B cell (primary cell): Measurements from ENCODE around the gene XPNPEP1. TPM values are rescaled to one million over a fixed set of nuclear protein-coding genes. Genes with fewer than 3 reads are reported as not detected.

Experiments
- ATAC-seq: fragments of 200-7000 bp; cut with Tn5 transposase; one replicate; pipeline ENCODE4 v1.10.0; 2021; ENCODE audit warnings: low read depth, mild to moderate bottlenecking, moderate number of reproducible peaks, moderate library complexity
- CTCF ChIA-PET: fragments of 350-600 bp; sonication (Branson Sonifier 250); formaldehyde crosslinking; loops from one replicate; lab custom pipeline; 2021; ENCODE audit warnings: antibody characterized with exemption, inconsistent platforms; lab: Charles Lee
- POLR2A ChIA-PET: fragments of 350-600 bp; sonication (Branson Sonifier 250); formaldehyde crosslinking; loops from one replicate; lab custom pipeline; 2021; ENCODE audit warnings: antibody characterized with exemption; lab: Charles Lee
- DNase-seq: peaks from one replicate; pipeline ENCODE4 v3.0.0; 2013
- H2AFZ ChIP-seq: 2 replicates; pipeline ENCODE4 v1.6.1; 2012; ENCODE audit warnings: mild to moderate bottlenecking, low read depth, low read length; ENCODE audit not compliant: insufficient read depth, poor library complexity, severe bottlenecking
- H3K27ac ChIP-seq, 2 donors: 1 replicate in 1 of 2; 2 replicates in 1 of 2; pipeline ENCODE4 v1.5.1; 2012 to 2013; ENCODE audit warnings: low read length in 2 of 2, mild to moderate bottlenecking in 2 of 2, moderate library complexity in 1 of 2
- H3K27me3 ChIP-seq, 4 experiments: fragments of 200-600 bp in 1 of 4; sonication (generic) in 1 of 4; replicated peaks in 1 of 4; 1 replicate in 2 of 4; 2 replicates in 2 of 4; pipeline versions ENCODE4 v1.6.1 to v1.7.0; 2013 to 2016; ENCODE audit warnings: low read length in 3 of 4, mild to moderate bottlenecking in 2 of 4, mixed read lengths in 1 of 4, moderate library complexity in 1 of 4; ENCODE audit not compliant: insufficient read depth in 4 of 4, control insufficient read depth in 3 of 4; ENCODE audit errors: control extremely low read depth in 1 of 4
- H3K36me3 ChIP-seq, 2 experiments: replicated peaks in 1 of 2; 1 replicate in 1 of 2; 2 replicates in 1 of 2; pipeline versions ENCODE4 v1.6.1 to v1.7.1; 2013; ENCODE audit warnings: low read length in 1 of 2; ENCODE audit not compliant: insufficient read depth in 2 of 2, control insufficient read depth in 1 of 2; ENCODE audit errors: control extremely low read depth in 1 of 2, extremely low read depth in 1 of 2
- H3K4me1 ChIP-seq, 2 donors: fragments of 200-600 bp in 1 of 2; sonication (generic) in 1 of 2; 1 replicate in 1 of 2; 2 replicates in 1 of 2; pipeline versions ENCODE4 v1.5.1 to v1.6.1; 2013 to 2017; ENCODE audit warnings: low read length in 2 of 2; ENCODE audit not compliant: control insufficient read depth in 2 of 2, insufficient read depth in 2 of 2
- H3K4me2 ChIP-seq: replicated peaks from 2 replicates; pipeline ENCODE3; 2012; ENCODE audit warnings: mild to moderate bottlenecking, low read depth, low read length; ENCODE audit not compliant: poor library complexity, severe bottlenecking
- H3K4me3 ChIP-seq, 5 experiments: fragments of 200-600 bp in 1 of 5; sonication (generic) in 1 of 5; 1 replicate in 3 of 5; 2 replicates in 2 of 5; pipeline versions ENCODE4 v1.5.1 to v1.7.0; 2011 to 2016; ENCODE audit warnings: low read length in 4 of 5, mild to moderate bottlenecking in 4 of 5, low read depth in 2 of 5, control low read depth in 1 of 5, moderate library complexity in 1 of 5; ENCODE audit not compliant: insufficient read depth in 1 of 5; ENCODE audit errors: control extremely low read depth in 1 of 5, extremely low read depth in 1 of 5
- H3K79me2 ChIP-seq: fragments of 200-600 bp; sonication (generic); one replicate; pipeline ENCODE4 v1.6.0; 2016; ENCODE audit warnings: low read length; ENCODE audit not compliant: control insufficient read depth, insufficient read depth
- H3K9ac ChIP-seq: fragments of 200-600 bp; sonication (generic); 2 replicates; pipeline ENCODE4 v1.6.1; 2017; ENCODE audit warnings: mild to moderate bottlenecking, low read length, moderate library complexity
- H3K9me3 ChIP-seq, 3 donors: one replicate each; pipeline versions ENCODE4 v1.6.1 to v1.7.1; 2013; ENCODE audit warnings: low read length in 2 of 3; ENCODE audit not compliant: control insufficient read depth in 2 of 3, insufficient read depth in 1 of 3; ENCODE audit errors: control extremely low read depth in 1 of 3
- H4K20me1 ChIP-seq: 2 replicates; pipeline ENCODE4 v1.6.0; 2012; ENCODE audit warnings: mild to moderate bottlenecking, low read length; ENCODE audit not compliant: insufficient read depth, control insufficient read depth, poor library complexity, severe bottlenecking
- H3K27ac Mint-ChIP-seq: one replicate; pipeline ENCODE4 v1.8.0; 2021; ENCODE audit warnings: mixed read lengths
- H3K27me3 Mint-ChIP-seq: one replicate; pipeline ENCODE4 v1.8.0; 2021; ENCODE audit warnings: mixed read lengths
- H3K4me1 Mint-ChIP-seq: one replicate; pipeline ENCODE4 v1.8.0; 2021; ENCODE audit warnings: mixed read lengths
- H3K4me3 Mint-ChIP-seq: one replicate; pipeline ENCODE4 v1.8.0; 2021; ENCODE audit warnings: mixed read lengths
- H3K9me3 Mint-ChIP-seq: one replicate; pipeline ENCODE4 v1.8.0; 2022; ENCODE audit warnings: mixed read lengths; ENCODE audit not compliant: insufficient read depth
- EZH2 ChIP-seq: IDR thresholded peaks from 2 replicates; pipeline ENCODE4 v1.6.1; 2012; ENCODE audit warnings: borderline replicate concordance, low read depth, mild to moderate bottlenecking, moderate library complexity, low read length; ENCODE audit not compliant: insufficient read depth, poor library complexity, severe bottlenecking
- WGBS: methylation state at CpG from one replicate; pipeline ENCODE4 v1.1.5; 2013; ENCODE audit warnings: missing lambda C conversion rate; ENCODE audit not compliant: insufficient coverage; 5-methylcytosine and 5-hydroxymethylcytosine counted together
- intact Hi-C: fragments of 100-400 bp; cut with micrococcal nuclease; formaldehyde crosslinking; loops from one replicate; pipeline ENCODE4 v1.10.0; 2022
- polyA plus RNA-seq: library from polyadenylated mRNA; depleted of rRNA; stranded (reverse); fragments of >200 nt; gene quantifications from 2 replicates; pipeline ENCODE4 v1.2.3, GENCODE V29; 2012
- total RNA-seq, 2 donors: library from RNA; stranded (reverse); fragments of 120-200 nt in 1 of 2; gene quantifications; 1 replicate in 1 of 2; 2 replicates in 1 of 2; pipeline versions ENCODE4 v1.2.3 to v1.2.4, GENCODE V29; 2013 to 2022
- TF ChIP-seq, protein P1 (sequence below): fragments of 200-600 bp; IDR thresholded peaks from one replicate; pipeline ENCODE4 v1.8.0; 2022; ENCODE audit warnings: antibody characterized with exemption, mild to moderate bottlenecking

Gene XPNPEP1
- total and polyA plus RNA-seq, 2 donors (not counting 1 experiment from before 2014, with no cell fraction given), result 60.6 to 70.8 TPM

DNA sequence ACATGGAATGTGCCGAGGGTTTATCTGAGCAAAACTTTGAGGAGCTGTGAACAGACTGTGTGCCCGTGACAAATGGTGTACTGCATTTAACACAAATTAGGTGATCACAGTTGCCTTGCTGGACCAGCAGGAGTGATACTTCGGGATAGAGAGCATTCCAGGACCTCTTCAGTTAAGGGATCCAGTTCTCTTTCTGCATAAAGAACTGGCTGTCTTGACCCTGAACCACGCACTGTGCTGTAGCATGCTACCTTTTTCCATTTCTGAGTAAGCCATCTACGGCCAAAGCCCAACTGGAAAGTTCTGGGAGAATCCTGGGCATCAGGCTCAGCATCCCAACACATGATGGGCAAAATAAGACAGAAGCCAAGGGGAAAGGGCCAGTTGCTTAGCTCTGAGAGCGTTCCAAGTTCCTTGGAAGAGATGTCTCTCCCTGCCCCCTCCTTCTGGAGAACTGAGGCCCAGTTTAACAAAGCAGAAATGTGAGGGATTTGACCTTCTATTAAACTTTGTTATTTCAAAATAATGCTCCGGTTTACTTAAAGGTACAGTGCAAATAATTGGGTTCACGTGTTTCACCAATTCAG, 46.5 kb upstream of the XPNPEP1 start:
- CTCF ChIA-PET, result no interaction called here

More for the DNA sequence above, 46.5 kb upstream of the XPNPEP1 start:
- H3K27me3 ChIP-seq, result peaks cover 0 to 5% (median 0%) of the 10 kb centered on the region in 4 experiments
- no peak overlapping the region for H2AFZ ChIP-seq
- WGBS, result 95% methylated on average over 7 of the region's 8 CpGs
- Mint-ChIP-seq H3K27ac (no peak overlapping the region), H3K27me3 (no peaks in the 10 kb centered on the region), H3K4me1 (no peaks in the 10 kb centered on the region), H3K4me3 (no peak overlapping the region), H3K9me3 (no peaks in the 10 kb centered on the region)
- no peak overlapping the region for H3K9ac ChIP-seq
- no peaks in the 10 kb centered on the region for H4K20me1 ChIP-seq
- TF ChIP-seq, protein P1, sequence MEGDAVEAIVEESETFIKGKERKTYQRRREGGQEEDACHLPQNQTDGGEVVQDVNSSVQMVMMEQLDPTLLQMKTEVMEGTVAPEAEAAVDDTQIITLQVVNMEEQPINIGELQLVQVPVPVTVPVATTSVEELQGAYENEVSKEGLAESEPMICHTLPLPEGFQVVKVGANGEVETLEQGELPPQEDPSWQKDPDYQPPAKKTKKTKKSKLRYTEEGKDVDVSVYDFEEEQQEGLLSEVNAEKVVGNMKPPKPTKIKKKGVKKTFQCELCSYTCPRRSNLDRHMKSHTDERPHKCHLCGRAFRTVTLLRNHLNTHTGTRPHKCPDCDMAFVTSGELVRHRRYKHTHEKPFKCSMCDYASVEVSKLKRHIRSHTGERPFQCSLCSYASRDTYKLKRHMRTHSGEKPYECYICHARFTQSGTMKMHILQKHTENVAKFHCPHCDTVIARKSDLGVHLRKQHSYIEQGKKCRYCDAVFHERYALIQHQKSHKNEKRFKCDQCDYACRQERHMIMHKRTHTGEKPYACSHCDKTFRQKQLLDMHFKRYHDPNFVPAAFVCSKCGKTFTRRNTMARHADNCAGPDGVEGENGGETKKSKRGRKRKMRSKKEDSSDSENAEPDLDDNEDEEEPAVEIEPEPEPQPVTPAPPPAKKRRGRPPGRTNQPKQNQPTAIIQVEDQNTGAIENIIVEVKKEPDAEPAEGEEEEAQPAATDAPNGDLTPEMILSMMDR, result no peak
- TF ChIP-seq EZH2, result no peak
- no peak overlapping the region for H3K4me3 ChIP-seq
- H3K4me2 ChIP-seq, result no peak overlapping the region
- H3K79me2 ChIP-seq, result no peaks in the 10 kb centered on the region
- POLR2A ChIA-PET, result no interaction called here
- H3K36me3 ChIP-seq, result no peaks in the 10 kb centered on the region
- no peaks in the 10 kb centered on the region for H3K4me1 ChIP-seq
- ATAC-seq (no peak), DNase-seq (no peak)
- intact Hi-C loops, result no loop called here
- H3K9me3 ChIP-seq, result no peaks in the 10 kb centered on the region
- H3K27ac ChIP-seq, result no peak overlapping the region
